GM21515 (cell line): ENCODE results near the gene PRR5L.
"Not testable (repeated sequence)": the region's sequence is repeated elsewhere in the genome, so short reads cannot be mapped to it uniquely, and the experiment has no call there.

ENCODE experiments used
- ATAC-seq: cut with Tn5 transposase; IDR thresholded peaks from one replicate; pipeline ENCODE4 v1.9.1; 2021; ENCODE audit not compliant: unreplicated experiment

The PRR5L gene

DNA sequence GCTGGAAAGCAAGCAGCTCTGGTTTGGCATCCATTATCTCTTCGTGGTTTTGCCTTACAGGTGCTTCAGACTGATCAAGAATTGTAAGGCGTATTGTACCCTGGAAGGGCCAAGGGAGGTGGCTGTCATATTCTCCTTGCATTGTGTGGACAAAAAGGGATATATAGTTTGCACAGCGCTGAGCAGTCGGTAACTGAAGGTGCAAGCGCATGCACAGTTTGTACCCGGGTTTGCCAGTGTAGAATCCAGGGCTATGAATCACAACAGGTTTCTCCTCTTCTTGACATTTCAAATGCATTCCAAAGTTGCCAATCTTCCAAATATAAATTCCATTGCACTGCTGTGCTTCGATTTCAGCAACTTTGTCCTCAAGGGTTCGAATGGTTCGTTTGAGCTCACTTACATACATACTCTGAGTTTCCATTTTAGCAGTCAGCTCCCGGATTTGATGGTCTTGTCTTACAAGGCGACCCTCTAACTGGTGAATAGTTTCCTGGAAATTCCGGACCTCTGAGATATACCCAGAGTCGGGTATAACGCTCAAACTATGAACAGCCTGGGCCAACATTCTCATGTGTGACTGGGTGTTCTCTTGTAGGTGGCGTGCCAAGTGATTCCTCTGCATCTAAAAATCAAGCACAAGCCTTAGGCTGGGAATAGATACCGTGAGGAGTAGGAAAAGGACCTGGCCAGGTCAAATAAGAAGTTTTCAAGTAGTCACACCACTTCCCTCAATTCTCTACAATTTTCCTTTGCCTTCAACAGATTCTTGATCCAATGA lies 194.1 kb downstream of the PRR5L start:
- no peak for ATAC-seq

DNA sequence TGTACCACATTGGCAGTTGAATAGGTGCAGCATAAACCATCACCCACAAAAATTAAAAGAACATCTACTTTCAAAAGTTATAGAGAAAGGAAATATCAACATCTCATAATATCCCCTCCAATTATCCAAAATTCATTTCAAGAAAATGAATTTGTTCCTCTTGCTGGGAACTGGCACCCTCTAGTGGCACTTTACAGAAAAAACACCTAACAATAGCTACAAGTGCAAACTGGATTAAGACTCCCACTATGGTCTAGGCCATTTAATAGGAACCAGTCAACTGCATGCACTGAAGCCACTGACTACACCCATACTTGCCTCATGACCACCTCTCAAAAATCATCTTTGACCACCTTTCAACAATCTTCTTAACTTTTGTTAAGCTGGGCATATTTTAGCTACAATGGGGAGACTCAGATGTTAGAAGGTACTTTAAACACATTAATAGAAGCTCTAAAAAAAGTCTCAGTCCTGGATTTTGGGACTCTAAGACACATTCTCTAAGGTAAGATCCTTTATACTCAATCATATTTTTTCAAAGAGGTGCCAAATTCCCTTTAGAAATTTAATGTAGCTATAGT lies 196.7 kb downstream of the PRR5L start:
- no peak for ATAC-seq

DNA sequence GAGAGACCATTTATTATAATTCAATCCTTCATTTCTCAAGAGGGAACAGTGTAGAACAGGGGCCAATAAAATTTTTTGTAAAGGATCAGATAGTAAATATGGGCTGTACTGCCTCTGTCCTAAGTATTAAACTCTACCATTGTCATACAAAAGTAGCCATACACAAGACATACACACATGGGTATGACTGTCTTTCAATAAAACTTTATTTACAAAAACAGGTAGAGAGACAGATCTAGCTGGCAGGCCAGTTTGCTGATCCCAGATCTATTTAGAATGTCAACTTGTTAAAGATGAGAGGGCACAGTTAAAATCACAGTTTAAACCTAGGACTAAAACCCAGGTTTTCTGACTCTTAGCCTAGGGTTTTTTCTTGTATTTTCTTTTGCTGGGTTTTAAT lies 197.2 kb downstream of the PRR5L start:
- ATAC-seq, result no peak

DNA sequence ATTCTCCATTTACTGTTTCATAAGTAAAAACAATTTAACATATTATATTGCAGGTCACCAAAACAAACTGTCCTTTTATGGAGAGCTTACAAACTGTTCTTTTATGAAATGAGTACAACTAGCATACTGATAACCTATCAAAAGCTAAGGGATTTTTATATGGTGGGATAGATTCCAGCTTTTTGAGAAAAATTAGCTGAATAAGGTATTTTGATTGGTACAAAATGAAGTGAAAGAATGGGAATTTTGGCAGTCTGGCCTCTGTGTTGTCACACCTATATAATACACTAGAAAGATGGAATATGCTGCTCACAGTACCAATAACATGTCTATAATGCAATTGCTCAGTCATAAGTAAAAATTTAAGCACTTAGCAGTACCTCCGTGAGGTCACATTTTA lies 202.6 kb downstream of the PRR5L start:
- no peak for ATAC-seq

DNA sequence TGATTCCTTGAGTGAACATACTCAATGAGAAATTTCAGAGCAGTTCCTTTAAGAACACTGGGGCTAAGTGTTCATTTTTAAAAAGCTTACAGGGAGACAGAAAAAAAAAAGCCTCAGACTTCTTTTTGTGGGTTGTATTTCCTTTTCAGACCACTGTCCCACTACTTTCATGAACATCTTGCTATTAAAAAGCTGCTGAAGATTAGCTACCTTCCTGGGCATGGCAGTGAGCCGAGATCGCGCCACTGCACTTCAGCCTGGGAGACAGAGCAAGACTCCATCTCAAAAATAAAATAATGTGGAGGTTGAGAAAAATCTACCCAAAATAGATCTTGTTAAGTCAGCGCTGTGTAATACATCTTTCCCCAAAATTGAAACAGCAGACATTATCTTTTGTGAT lies 203.2 kb downstream of the PRR5L start:
- no peak for ATAC-seq

DNA sequence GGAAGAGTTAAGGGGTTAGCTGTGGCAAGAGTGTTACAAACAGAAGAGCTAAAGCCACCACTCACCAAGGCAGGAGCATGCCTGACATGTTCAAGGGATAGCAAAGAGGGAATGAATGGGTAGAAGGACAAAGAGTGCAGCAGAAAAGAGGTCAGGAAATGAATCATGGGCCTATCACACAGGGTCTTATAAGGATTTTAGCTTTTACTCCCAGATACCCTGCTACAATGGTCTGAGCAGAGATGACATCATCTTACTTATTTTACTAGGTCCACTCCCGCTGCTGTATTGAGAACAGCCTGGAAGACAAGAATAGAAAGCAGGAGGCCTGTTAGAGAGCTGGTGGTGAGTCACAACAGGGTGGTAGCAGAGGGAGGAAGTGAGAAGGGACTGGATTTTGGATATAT lies 204.2 kb downstream of the PRR5L start:
- peak; percentile 90 for ATAC-seq

DNA sequence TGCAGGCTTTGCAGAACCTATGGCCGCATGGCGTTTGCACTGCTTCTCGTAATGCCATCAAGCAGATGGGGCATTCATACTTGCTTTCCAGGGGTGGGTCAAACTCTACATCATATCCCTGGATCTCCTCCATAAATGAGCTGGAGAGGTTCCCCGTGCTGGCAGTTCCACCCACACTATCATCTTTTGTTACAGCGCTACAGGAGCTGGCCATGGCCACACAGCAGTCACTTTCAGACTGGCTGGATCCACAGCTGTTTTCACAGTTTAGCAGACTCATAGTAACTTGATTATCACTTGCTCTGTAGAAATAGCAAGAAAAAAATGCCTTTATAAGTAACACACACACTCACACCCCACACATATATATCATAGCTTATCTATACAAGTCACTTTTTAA lies 205.1 kb downstream of the PRR5L start:
- ATAC-seq, result no peak

DNA sequence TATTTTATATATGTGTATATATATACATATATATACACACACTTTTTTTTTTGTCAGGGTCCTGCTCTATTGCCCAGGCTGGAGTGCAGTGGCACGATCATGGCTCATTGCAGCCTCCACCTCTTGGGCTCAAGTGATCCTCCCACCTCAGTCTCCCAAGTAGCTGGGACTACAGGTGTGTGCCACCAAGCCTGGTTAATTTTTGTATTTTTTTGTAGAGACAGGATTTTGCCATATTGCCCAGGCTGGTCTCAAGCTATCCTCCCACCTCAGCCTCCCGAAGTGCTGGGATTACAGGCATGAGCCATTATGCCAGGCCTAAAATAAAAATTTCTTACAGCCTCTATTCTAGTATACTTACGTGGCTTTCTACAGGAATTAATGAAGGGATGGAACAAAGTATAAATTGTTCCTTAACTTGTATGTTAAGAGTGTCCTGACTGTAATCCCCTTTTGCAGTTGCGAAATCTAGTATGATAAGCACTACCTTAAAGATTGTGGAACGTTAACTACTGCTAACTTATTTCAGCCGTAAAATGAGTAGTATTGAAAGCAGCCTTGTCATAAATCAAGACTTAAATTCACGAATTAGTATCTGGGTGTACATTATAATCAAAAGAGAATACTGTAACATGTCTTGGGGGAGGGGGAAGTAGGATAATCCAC lies 211.9 kb downstream of the PRR5L start:
- ATAC-seq, result no peak

DNA sequence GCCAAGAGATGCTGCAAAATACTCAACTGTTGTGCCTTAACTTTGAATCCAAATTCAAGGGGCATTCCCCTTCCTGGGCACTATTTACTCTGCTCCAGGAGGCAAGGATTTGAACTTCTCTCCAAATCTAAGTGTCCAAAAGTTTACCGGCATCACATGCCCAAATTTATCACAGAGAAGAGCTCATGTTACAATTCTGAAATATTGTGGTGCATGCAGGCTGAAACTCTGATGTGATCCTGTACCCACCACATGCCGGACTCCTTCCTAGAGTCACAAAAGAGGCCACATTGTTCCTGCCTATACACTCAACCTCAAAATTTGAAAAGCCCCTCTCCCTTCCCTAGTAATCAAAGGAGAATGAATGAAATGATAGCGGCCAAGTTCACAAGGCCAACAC lies 212.7 kb downstream of the PRR5L start:
- no peak for ATAC-seq

DNA sequence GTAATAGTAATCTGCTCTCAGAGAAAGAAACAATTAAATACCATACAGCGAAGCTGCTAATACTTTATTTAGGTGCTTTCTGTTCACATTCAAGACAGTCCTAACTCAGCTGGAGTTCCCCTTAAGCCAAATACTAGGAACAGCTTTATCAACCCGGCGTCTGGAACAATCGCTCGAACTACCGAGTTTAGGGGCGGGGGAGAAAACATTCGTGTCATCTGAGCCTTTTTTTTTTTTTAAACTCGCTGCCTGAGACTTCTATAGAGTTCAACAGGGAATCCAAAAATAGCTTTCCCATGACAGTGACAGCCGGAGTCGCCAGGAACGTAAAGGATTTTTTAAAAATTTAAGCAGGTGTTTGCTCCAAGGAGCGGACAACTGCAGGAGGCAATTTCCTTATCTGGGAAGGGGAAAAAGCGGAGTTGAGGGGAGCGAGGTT lies 213.1 kb downstream of the PRR5L start:
- peak; percentile 26 for ATAC-seq

DNA sequence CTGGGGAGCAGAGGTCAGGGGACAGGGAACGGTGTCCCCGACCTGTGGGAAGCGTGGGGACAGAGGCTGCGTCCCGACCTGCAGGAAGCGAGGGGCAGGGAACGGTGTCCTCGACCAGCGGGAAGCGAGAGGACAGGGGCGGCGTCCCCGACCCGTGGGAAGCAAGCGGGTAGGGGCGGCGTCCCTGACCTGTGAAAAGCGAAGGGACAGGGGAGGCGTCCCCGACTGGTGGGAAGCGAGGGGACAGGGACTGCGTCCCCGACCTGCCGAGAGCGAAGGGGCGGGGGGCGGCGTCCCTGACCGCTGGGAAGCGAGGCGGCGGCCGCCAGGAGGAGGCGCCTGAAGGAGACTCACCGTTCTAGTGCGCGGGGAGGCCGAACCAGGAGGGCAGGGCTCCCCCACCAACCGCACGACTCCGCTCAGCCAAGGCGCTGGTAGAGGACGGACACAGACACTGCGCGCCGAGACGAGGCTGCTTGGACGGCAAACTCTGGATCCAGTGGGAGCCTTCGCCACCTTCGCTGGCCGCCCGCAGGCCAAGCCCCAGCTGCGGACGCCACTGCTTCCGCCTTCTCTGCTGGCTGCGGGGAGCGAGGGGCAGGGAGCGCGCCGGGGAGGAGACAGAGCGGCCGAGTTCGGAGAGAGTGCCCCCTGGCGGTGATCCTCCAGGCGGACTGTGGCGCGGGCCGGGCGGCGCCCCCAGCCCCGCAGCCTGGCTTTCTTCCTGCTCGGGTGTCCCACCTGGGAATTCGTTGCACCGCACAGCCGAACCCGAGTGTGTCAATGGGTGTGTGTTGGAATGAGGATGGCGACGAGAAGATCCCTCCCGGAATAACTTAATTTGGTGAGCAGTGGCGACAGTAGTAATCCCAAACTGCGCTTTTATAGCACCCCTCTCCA lies 213.9 kb downstream of the PRR5L start, which contains the start of gene TRAF6:
TSS of gene TRAF6 (minus strand) at position 579 of the 900 bp plus-strand sequence. CDS start 8,757 bp downstream, outside the sequence.
- ATAC-seq, result peak; percentile 97

DNA sequence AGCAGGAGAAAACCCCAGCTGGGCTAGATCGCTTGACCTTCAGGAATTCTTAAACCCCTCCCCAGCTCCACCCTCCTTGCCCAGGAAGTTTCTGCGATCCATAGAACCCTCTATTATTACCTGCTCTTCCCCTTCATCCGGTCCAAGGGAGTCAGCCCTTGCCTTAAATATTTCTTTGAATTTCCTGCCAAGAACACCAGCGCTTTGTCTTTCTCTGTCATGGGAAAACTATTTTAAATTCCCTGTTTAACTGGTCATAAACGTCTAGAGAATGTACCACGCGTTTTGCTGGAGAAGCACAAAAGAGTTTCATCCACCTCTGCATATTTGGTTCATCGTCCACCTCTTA lies 214.5 kb downstream of the PRR5L start:
- ATAC-seq, result no peak

DNA sequence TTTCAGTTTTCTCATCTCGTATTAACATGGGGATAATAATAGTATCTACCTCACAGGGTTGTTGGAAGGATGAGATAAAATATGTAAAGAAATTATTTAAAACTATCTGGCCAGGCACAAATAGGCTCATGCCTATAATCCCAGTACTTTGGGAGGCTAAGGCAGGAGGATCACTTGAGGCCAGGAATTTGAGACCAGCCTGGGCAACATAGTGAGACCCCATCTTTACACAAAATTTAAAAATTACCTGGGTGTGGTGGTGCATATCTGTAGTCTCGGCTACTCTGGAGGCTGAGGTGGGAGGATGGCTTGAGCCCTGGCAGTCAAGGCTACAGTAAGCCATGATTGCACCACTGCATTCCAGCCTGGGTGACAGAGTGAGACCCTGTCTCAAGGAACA lies 215.0 kb downstream of the PRR5L start:
- ATAC-seq, result not testable (repeated sequence)

DNA sequence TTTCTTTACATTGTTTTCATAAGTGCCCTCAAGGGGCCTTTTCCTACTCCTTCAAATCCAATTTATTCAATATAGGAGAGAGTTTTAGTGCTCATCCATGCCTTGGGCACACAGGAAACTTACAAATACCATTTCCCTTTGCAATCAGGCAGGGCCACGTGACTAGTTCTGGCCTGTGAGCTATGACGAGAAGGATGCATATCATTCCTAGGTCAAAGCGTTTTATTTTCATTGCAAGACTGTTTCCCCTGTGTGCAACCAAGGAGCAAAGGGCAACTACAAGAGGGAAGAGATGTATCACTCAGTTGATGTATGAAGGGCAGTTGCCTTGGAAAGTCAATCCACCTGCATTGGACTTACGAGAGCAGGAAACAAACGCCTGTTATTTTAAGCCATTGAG lies 215.9 kb downstream of the PRR5L start:
- no peak for ATAC-seq

DNA sequence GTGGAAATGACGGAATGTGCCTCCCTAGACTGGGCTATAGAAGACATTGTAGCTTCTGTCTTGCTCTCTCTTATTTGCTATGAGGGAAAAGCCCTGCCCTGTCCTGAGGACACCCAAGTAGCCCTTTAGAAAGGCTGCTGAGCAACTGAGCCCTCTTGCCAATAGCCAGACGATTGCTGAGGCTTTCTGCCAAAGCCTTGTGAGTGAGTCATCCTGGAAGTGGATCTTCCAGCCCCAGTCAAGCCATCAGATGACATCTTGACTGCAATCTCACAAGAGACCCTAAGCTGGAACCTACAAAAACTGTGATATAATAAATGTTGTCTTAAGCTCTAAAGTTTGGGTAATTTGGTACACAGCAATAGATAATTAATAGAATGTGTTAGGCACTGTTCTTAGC lies 217.9 kb downstream of the PRR5L start:
- ATAC-seq, result no peak
